IPS-15b (cell line): ENCODE results near the gene RGS3.

Experiments
- H3K27me3 ChIP-seq: one replicate; pipeline ENCODE4 v1.6.1; 2013; ENCODE audit warnings: low read length; ENCODE audit not compliant: control insufficient read depth, insufficient read depth
- H3K36me3 ChIP-seq: one replicate; pipeline ENCODE4 v1.6.1; 2013; ENCODE audit warnings: low read length; ENCODE audit not compliant: control insufficient read depth, insufficient read depth
- H3K4me1 ChIP-seq: one replicate; pipeline ENCODE4 v1.6.1; 2013; ENCODE audit warnings: mild to moderate bottlenecking, low read length; ENCODE audit not compliant: control insufficient read depth, insufficient read depth
- H3K4me3 ChIP-seq: one replicate; pipeline ENCODE4 v1.5.1; 2013; ENCODE audit warnings: low read depth, low read length
- H3K9ac ChIP-seq: one replicate; pipeline ENCODE4 v1.6.1; 2013; ENCODE audit warnings: low read depth, mild to moderate bottlenecking, low read length
- H3K9me3 ChIP-seq: one replicate; pipeline ENCODE4 v1.6.1; 2013; ENCODE audit warnings: mild to moderate bottlenecking, low read length; ENCODE audit not compliant: control insufficient read depth, insufficient read depth

RGS3 gene

DNA sequence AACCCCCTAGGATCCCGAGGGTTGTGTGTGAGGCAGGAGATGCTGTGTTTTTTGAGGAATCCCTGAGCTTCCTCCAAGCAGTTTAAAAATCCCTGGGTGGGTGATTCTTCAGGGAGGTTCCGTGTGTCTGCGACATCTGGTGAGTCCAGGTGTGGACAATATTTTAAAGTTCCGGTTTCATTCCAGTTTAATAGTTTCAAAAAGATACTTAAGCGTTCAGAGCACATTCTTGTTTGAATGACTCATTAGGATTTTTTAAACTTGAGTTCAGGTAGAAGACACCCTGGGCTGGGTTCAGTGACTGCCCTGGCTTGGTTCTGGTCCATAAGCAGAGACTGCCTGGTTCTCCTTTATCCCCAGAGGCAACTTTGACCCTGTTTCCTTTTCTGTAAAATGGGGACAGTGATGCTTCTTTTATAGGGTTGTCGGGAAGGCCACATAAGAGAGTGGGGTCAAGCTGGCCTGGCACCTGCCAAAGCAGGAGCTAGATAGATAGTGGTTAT is 119.2 kb downstream of the RGS3 start:
- no peaks in the 10 kb centered on the region for H3K9me3 ChIP-seq
- no peaks in the 10 kb centered on the region for H3K27me3 ChIP-seq
- H3K4me1 ChIP-seq, result no peaks in the 10 kb centered on the region
- no peak overlapping the region for H3K9ac ChIP-seq
- H3K4me3 ChIP-seq, result no peak overlapping the region
- H3K36me3 ChIP-seq, result peaks cover 3% of the 10 kb centered on the region

DNA sequence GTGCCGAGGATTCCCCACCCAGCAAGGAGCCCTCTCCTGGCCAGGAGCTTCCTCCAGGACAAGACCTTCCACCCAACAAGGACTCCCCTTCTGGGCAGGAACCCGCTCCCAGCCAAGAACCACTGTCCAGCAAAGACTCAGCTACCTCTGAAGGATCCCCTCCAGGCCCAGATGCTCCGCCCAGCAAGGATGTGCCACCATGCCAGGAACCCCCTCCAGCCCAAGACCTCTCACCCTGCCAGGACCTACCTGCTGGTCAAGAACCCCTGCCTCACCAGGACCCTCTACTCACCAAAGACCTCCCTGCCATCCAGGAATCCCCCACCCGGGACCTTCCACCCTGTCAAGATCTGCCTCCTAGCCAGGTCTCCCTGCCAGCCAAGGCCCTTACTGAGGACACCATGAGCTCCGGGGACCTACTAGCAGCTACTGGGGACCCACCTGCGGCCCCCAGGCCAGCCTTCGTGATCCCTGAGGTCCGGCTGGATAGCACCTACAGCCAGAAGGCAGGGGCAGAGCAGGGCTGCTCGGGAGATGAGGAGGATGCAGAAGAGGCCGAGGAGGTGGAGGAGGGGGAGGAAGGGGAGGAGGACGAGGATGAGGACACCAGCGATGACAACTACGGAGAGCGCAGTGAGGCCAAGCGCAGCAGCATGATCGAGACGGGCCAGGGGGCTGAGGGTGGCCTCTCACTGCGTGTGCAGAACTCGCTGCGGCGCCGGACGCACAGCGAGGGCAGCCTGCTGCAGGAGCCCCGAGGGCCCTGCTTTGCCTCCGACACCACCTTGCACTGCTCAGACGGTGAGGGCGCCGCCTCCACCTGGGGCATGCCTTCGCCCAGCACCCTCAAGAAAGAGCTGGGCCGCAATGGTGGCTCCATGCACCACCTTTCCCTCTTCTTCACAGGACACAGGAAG is 120.2 kb downstream of the RGS3 start:
- Histone ChIP-seq H3K9ac (no peak overlapping the region), H3K4me3 (no peak overlapping the region), H3K36me3 (peaks cover 3% of the 10 kb centered on the region), H3K27me3 (no peaks in the 10 kb centered on the region), H3K4me1 (no peaks in the 10 kb centered on the region), H3K9me3 (no peaks in the 10 kb centered on the region)

DNA sequence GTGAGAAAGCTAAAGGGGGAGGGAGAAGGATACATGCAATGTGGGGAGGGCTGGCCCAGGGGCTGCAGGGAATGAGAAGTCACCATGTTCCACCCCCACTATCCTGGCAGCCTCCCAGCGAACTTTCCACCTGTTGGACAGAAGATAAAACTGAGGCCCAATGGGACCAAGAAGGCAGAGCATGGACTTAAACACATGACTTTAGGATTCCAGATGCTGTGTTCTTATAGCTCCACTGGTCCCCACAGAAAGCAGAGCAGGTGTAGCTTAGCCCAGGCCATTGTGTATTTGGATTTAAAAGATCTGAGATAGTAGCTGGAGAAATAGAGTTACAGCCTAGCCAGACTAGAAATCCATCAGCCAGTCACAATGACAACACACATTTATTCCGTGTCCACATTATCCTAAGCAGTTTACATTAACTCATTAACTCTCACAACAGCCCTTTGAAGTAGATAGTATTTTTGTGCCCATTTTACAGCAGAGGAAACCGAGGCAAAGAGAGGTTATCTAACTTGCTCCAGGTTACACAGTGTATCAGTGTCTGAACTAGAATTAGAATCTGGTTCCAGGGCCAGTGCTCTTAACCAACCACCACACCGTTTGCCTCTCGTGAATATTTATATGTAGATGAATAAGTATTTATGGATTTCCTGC is 121.0 kb downstream of the RGS3 start:
- Histone ChIP-seq H3K4me3 (no peak overlapping the region), H3K9me3 (no peaks in the 10 kb centered on the region), H3K36me3 (peaks cover 3% of the 10 kb centered on the region), H3K9ac (no peak overlapping the region), H3K27me3 (no peaks in the 10 kb centered on the region), H3K4me1 (no peaks in the 10 kb centered on the region)

DNA sequence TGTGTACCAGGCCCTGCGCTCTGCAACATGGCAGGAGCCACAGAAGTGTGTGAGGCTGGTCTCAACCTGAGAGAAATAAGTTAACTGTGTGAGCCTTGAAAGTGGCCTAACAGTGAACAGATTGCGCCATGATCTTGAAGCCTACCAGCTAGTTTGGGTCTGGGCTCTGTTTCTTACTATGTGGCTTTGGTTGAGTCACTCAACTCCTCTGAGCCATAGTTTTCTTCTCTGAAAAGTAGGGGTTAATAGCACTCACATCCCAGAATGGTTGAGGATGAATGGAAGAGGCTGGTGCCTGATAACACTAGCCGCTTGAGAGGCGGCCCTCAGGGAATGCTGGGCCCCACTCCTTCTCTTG is 121.5 kb downstream of the RGS3 start:
- H3K4me3 ChIP-seq, result no peak overlapping the region
- H3K9ac ChIP-seq, result no peak overlapping the region
- peaks cover 3% of the 10 kb centered on the region for H3K36me3 ChIP-seq
- no peaks in the 10 kb centered on the region for H3K4me1 ChIP-seq
- no peaks in the 10 kb centered on the region for H3K9me3 ChIP-seq
- no peaks in the 10 kb centered on the region for H3K27me3 ChIP-seq

DNA sequence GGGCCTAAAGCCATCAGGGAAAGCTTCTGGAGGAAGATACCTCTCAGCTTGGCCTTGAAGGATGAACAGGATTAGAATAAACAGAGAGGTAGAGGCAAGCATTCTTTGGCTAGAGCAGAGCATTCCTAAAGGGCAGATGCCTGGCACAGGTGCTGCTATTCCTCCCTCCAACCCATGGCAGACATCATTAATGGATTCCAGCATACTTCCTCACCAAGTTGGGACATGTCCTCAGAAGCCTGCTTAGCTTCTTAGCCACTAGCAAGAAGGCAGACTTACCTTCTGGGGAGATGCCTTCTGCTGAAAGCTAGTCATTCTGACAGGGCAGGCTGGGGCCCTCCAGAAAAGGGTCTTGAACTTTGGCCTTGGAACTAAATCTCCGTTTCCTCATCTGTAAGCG is 122.0 kb downstream of the RGS3 start:
- Histone ChIP-seq H3K36me3 (peaks cover 3% of the 10 kb centered on the region), H3K27me3 (no peaks in the 10 kb centered on the region), H3K4me3 (no peak overlapping the region), H3K9ac (no peak overlapping the region), H3K4me1 (no peaks in the 10 kb centered on the region), H3K9me3 (no peaks in the 10 kb centered on the region)

DNA sequence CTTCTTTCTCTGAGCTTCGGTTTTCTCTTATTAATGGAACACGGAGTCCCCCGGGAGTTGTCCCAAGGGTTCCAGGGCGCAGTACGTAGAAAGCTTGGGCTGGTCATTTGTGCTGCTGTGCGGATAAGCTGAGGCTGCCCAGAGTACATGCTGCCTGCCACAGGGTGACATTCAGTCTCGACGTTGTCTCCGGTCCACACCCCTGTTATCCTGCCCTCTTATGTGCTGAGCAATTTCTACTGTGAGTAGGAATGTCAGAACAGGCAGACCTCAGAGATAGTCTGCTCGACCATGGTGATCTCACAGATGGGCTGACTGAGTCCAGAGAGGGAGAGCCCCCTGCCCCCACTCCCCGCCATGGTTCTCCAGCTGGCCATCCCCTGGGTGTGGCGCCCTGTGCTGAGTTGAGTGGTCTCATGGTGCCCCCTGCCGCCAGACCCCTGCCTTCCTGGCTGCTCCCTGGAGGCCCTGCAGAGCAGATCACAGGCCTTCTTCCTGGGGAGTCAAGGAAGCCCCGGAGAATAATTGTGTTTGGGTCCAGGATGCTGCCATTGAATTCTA is 124.0 kb downstream of the RGS3 start:
- H3K36me3 ChIP-seq, result peaks cover 3% of the 10 kb centered on the region
- H3K4me3 ChIP-seq, result no peak overlapping the region
- H3K9me3 ChIP-seq, result no peaks in the 10 kb centered on the region
- H3K9ac ChIP-seq, result no peak overlapping the region
- peaks cover 2% of the 10 kb centered on the region for H3K4me1 ChIP-seq
- no peaks in the 10 kb centered on the region for H3K27me3 ChIP-seq

DNA sequence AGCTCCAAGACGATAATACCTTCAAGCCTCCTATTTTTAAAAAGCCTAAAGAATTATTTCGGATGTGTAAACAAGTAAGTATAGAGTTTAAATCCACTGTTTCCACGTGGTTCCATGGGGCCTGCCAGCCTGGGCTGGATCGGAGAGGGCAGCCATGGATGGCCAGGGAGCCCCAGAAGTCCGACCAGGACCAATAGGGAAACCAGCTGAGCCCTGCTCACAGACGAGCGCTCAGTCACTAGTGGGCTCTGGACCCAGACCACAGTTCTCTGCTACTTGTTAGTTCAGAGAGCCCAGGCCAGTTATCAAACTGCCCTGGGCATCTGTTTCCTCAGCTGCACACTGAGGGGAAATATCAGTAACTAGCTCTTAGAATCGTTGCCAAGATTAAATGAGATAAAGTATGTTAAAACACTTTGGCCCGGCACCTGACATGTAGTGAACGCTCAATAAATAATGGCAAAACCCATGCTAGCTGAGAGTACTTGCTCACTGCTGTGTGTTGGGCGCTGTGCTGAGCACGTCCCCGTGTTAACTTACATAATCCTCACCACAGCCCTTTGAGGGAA is 124.8 kb downstream of the RGS3 start:
- H3K4me3 ChIP-seq, result no peak overlapping the region
- H3K9ac ChIP-seq, result no peak overlapping the region
- no peaks in the 10 kb centered on the region for H3K9me3 ChIP-seq
- peaks cover 4% of the 10 kb centered on the region for H3K4me1 ChIP-seq
- H3K27me3 ChIP-seq, result no peaks in the 10 kb centered on the region
- peaks cover 3% of the 10 kb centered on the region for H3K36me3 ChIP-seq

DNA sequence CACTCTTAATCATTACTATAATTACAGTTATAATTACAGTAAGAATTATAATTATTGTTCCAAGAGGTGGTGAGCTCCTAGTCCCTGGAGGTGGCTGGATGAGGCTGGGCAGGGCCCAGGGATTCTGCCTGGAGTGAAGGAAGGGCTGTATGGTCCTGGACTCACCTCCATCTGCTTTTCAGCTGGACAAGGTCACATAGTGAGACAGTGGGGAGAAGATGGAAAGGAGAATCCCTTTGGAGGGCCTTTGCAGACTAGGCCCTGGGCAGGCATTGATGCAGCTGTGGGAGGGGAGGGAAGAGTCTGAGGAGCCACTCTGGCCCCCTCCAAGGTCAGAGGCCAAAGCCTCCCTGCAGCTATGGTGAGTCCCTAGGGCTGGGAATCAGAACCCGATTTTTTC is 125.4 kb downstream of the RGS3 start:
- Histone ChIP-seq H3K27me3 (no peaks in the 10 kb centered on the region), H3K9ac (no peak overlapping the region), H3K9me3 (no peaks in the 10 kb centered on the region), H3K4me1 (peaks cover 6% of the 10 kb centered on the region), H3K4me3 (no peak overlapping the region), H3K36me3 (peaks cover under 1% of the 10 kb centered on the region)

DNA sequence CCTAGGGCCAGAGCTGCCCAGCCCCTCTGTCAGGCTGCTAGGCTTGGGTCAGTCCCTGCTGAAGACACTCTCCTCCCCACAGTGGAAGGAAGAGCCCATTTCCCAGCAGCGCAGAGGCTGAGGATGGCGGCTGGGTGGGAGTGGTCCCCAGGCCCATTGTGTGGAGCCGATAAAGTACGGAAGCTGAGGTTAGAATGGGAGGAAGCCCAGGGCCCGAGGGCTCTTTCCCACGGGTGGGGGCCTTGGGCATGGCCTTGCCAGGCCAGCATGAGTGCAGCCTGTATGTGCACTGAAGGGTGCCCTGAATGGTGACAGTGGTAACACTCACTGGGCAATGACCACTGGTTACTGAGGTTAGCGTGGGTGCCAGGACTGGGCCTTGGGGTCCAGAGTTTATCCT is 125.9 kb downstream of the RGS3 start:
- H3K4me1 ChIP-seq, result peaks cover 8% of the 10 kb centered on the region
- H3K36me3 ChIP-seq, result no peaks in the 10 kb centered on the region
- no peaks in the 10 kb centered on the region for H3K27me3 ChIP-seq
- no peaks in the 10 kb centered on the region for H3K9me3 ChIP-seq
- no peak overlapping the region for H3K4me3 ChIP-seq
- no peak overlapping the region for H3K9ac ChIP-seq

DNA sequence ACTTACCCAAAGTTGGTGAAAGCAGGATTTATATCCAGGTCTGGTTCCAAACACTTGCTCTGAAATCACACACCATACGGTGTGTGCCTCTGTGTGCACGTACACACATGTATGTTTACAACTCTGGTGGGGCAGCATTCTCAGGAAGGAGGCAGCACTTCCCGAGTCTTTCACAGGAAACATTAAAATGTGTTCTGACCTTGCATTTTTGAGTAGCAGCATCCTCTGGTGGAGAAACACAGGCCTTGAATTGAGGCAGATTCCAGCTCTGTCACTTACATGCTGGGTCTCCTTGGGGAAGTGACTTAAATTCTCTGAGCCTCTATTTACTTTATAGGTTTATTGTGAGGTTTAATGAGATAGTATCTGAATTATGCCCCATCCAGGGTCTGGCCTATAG is 126.4 kb downstream of the RGS3 start:
- Histone ChIP-seq H3K36me3 (no peaks in the 10 kb centered on the region), H3K9me3 (no peaks in the 10 kb centered on the region), H3K27me3 (no peaks in the 10 kb centered on the region), H3K4me3 (no peak overlapping the region), H3K9ac (no peak overlapping the region), H3K4me1 (peaks cover 9% of the 10 kb centered on the region)

DNA sequence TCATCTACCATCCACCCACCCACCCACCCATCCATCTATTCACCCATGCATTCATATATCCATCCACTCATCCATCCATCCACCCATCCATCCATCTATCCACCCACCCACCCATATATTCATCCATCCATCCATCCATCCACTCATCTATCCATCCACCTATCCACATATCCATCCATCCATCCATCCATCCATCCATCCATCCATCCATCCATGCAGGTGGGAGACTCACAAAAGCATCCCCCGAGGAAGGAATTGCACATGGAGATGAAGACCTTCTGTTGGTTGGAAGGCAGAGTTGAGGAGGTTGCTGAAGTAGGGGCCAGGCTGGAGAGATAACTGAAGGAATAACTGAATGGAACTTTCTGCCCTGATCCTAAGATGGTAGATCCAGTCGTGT is 126.9 kb downstream of the RGS3 start:
- no peaks in the 10 kb centered on the region for H3K36me3 ChIP-seq
- peaks cover 9% of the 10 kb centered on the region for H3K4me1 ChIP-seq
- H3K9ac ChIP-seq, result no peak overlapping the region
- H3K27me3 ChIP-seq, result no peaks in the 10 kb centered on the region
- no peaks in the 10 kb centered on the region for H3K9me3 ChIP-seq
- H3K4me3 ChIP-seq, result no peak overlapping the region
